ENCODE measurements around the gene TRPM3. TPM values are rescaled to one million over a fixed set of nuclear protein-coding genes. Genes with fewer than 3 reads are reported as not detected.
"Not testable (repeated sequence)": the region's sequence is repeated elsewhere in the genome, so short reads cannot be mapped to it uniquely, and the experiment has no call there.

Gene TRPM3
- total RNA-seq, 4 donors from 2014 or later = 0.27 to 1.2 (median 0.47) TPM; not detected in 1

DNA sequence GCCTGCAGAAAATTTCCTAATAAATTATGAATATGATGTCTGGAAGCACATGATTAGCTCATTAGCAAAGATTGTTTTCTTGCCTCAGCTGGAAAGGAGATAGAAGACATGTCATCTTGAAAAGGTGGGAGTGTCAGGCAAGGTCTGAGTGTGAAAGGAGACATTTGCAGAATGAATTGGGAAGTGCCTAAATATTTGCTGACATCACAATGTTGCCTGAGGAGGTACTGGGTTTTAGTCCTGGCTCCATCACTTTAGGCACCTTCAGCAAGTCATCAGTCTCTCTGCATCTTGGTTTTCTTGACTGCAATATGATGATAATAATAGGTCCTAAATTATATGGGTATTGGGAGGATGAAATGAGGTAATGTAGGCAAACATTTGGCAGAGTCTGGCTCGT is 140.1 kb downstream of the TRPM3 start:
- Histone ChIP-seq H3K27ac (no peak overlapping the region), H3K9me3 (peaks cover 0 to 8% (median 0%) of the 10 kb centered on the region in 3 donors), H3K27me3 (no peaks in the 10 kb centered on the region), H3K36me3 (no peaks in the 10 kb centered on the region), H3K4me1 (no peaks in the 10 kb centered on the region), H3K4me3 (no peak overlapping the region)
- no peak for ATAC-seq
- WGBS, 2 donors (ENCODE audit: low coverage in 1 of 2) = 25 to 64% methylated on average over 1 of the region's 1 CpG
- TF ChIP-seq, protein P1, sequence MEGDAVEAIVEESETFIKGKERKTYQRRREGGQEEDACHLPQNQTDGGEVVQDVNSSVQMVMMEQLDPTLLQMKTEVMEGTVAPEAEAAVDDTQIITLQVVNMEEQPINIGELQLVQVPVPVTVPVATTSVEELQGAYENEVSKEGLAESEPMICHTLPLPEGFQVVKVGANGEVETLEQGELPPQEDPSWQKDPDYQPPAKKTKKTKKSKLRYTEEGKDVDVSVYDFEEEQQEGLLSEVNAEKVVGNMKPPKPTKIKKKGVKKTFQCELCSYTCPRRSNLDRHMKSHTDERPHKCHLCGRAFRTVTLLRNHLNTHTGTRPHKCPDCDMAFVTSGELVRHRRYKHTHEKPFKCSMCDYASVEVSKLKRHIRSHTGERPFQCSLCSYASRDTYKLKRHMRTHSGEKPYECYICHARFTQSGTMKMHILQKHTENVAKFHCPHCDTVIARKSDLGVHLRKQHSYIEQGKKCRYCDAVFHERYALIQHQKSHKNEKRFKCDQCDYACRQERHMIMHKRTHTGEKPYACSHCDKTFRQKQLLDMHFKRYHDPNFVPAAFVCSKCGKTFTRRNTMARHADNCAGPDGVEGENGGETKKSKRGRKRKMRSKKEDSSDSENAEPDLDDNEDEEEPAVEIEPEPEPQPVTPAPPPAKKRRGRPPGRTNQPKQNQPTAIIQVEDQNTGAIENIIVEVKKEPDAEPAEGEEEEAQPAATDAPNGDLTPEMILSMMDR (IDR thresholded peaks at IDR 0.05) = no peak
- TF ChIP-seq EP300 (IDR thresholded peaks at IDR 0.05) = no peak
- no peak for TF ChIP-seq POLR2A (IDR thresholded peaks at IDR 0.05)
- TF ChIP-seq POLR2AphosphoS5 (IDR thresholded peaks at IDR 0.05) = no peak

DNA sequence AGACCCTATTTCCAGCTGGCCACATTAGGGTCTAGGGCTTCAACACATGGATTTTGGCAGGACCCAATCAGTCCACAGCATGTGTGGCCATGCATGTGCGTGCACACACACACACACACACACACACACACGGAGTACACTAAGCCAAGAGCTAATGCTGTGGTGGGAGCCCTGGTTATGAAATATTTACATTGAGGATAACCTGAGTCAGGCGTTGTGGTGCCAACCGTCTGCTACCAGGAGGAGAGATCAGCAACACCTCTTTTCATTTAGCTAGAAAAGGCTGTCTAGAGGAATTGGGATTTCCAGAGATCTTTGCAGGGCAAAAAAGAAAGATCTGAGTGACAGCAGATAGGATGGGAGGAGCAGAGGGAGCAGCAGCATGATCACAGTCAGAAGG is 141.5 kb downstream of the TRPM3 start:
- Histone ChIP-seq H3K4me1 (no peaks in the 10 kb centered on the region), H3K4me3 (no peak overlapping the region), H3K9me3 (peaks cover 0 to 8% (median 0%) of the 10 kb centered on the region in 3 donors), H3K27me3 (no peaks in the 10 kb centered on the region), H3K27ac (no peak overlapping the region), H3K36me3 (no peaks in the 10 kb centered on the region)
- 23% methylated on average over 2 of the region's 4 CpGs; no CpG with 5 or more reads in 1 of the 2 donors for WGBS, 2 donors (ENCODE audit: low coverage in 1 of 2)
- ATAC-seq = no peak
- TF ChIP-seq, protein P1 (IDR thresholded peaks at IDR 0.05) = no peak
- no peak for TF ChIP-seq EP300 (IDR thresholded peaks at IDR 0.05)
- TF ChIP-seq POLR2A (IDR thresholded peaks at IDR 0.05) = no peak
- no peak for TF ChIP-seq POLR2AphosphoS5 (IDR thresholded peaks at IDR 0.05)

DNA sequence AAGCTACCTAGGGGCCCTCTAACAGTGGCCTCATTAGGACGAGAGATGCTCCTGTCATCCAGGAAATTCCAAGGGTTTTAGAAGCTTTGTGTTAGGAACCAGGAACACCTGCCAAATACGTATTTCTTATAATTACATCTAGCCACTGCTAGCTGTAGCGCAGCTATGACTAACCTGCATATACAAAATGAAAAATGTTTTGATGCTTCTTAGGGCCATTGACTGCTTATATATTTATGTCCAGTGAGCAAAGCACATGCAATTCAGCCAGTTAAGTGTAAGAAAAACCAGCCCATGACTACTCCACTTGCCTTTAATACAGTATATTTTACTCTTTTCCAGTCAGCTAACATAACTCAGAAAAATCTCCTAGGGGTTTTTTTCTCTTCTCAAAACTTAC is 143.3 kb downstream of the TRPM3 start:
- Histone ChIP-seq H3K4me1 (no peaks in the 10 kb centered on the region), H3K27ac (no peak overlapping the region), H3K36me3 (no peaks in the 10 kb centered on the region), H3K27me3 (no peaks in the 10 kb centered on the region), H3K9me3 (no peaks in the 10 kb centered on the region), H3K4me3 (no peak overlapping the region)
- TF ChIP-seq POLR2A (IDR thresholded peaks at IDR 0.05) = no peak
- TF ChIP-seq POLR2AphosphoS5 (IDR thresholded peaks at IDR 0.05) = no peak
- TF ChIP-seq, protein P1 (IDR thresholded peaks at IDR 0.05) = no peak
- no peak for TF ChIP-seq EP300 (IDR thresholded peaks at IDR 0.05)
- WGBS, 2 donors (ENCODE audit: low coverage in 1 of 2) = 68 to 83% methylated on average over 2 to 3 of the region's 3 CpGs
- ATAC-seq = no peak

DNA sequence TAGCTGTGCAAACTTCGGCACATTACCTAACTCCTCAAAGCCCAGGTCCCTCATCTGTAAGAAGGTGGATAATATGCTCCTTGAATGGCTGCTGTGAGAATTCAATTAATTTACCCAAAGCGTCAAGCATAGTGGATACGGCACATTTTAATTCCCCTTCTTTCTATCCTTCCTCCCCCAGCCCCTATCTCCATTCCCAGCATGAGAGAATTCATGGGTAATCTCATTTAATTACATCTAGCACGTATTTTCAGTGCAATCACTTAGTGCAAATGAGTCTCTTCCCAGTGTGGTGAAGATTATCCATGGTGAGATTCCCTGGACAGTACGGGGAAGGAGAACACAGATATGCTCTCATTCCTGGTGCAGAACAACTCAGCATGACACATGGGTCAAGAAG is 145.6 kb downstream of the TRPM3 start:
- Histone ChIP-seq H3K27me3 (no peaks in the 10 kb centered on the region), H3K4me1 (no peaks in the 10 kb centered on the region), H3K4me3 (no peak overlapping the region), H3K27ac (no peak overlapping the region), H3K9me3 (no peaks in the 10 kb centered on the region), H3K36me3 (no peaks in the 10 kb centered on the region)
- TF ChIP-seq POLR2A (IDR thresholded peaks at IDR 0.05) (no peak), POLR2AphosphoS5 (IDR thresholded peaks at IDR 0.05) (no peak), EP300 (IDR thresholded peaks at IDR 0.05) (no peak)
- TF ChIP-seq, protein P1 (IDR thresholded peaks at IDR 0.05) = no peak
- no peak for ATAC-seq
- 73 to 91% methylated on average over 3 to 5 of the region's 5 CpGs for WGBS, 2 donors (ENCODE audit: low coverage in 1 of 2)

DNA sequence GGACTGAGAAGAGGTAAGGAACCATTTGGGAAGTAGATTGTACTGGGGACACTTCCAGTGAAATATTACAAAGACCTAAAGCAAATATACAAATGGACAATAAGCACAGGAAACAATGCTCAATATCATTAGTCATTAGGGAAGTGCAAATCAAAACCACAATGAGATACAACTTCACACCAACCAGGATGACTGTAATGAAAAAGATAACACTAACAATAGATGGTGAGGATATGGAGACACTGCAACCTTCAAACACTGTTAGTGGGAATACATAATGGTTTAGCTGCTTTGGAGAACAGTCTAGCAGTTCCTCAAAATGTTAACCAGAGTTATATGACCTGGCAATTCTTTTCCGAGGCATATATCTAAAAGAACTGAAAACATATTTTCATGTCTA is 149.7 kb downstream of the TRPM3 start:
- H3K27me3 ChIP-seq = no peaks in the 10 kb centered on the region
- 77 to 100% methylated on average over 1 of the region's 1 CpG for WGBS, 2 donors (ENCODE audit: low coverage in 1 of 2)

DNA sequence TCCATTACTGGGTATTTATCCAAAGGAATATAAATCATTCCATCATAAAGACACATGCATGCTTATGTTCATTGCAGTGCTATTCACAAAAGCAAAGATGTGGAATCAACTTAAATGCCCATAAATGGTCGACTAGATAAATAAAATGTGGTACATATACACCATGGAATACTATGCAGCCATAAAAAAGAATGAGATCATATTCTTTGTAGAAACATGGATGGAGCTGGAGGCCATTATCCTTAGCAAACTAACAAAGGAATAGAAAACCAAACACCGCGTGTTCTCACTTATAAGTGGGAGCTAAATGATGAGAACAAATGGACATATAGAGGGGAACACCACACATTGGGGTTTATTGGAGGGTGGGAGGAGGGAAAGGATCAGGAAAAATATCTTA is 155.0 kb downstream of the TRPM3 start:
- not testable (repeated sequence) for H3K4me1 ChIP-seq, H3K27ac ChIP-seq, ATAC-seq, H3K27me3 ChIP-seq, H3K9me3 ChIP-seq, H3K4me3 ChIP-seq, H3K36me3 ChIP-seq
- WGBS, 2 donors (ENCODE audit: low coverage in 1 of 2) = 77 to 78% methylated on average over 3 of the region's 3 CpGs

More for the DNA sequence above, 149.7 kb downstream of the TRPM3 start:
- H3K27ac ChIP-seq = no peak overlapping the region
- H3K4me3 ChIP-seq = no peak overlapping the region
- no peaks in the 10 kb centered on the region for H3K36me3 ChIP-seq
- ATAC-seq = no peak
- H3K4me1 ChIP-seq = no peaks in the 10 kb centered on the region
- no peaks in the 10 kb centered on the region for H3K9me3 ChIP-seq
- TF ChIP-seq, protein P1 (IDR thresholded peaks at IDR 0.05) = no peak
- TF ChIP-seq POLR2A (IDR thresholded peaks at IDR 0.05) (no peak), POLR2AphosphoS5 (IDR thresholded peaks at IDR 0.05) (no peak), EP300 (IDR thresholded peaks at IDR 0.05) (no peak)
